Measurements from ENCODE around the gene FGGY.
A peak's percentile ranks its signal among the peaks of the same experiment; 100 is the strongest.
"Not testable (repeated sequence)": the region's sequence is repeated elsewhere in the genome, so short reads cannot be mapped to it uniquely, and the experiment has no call there.

Gene FGGY

DNA sequence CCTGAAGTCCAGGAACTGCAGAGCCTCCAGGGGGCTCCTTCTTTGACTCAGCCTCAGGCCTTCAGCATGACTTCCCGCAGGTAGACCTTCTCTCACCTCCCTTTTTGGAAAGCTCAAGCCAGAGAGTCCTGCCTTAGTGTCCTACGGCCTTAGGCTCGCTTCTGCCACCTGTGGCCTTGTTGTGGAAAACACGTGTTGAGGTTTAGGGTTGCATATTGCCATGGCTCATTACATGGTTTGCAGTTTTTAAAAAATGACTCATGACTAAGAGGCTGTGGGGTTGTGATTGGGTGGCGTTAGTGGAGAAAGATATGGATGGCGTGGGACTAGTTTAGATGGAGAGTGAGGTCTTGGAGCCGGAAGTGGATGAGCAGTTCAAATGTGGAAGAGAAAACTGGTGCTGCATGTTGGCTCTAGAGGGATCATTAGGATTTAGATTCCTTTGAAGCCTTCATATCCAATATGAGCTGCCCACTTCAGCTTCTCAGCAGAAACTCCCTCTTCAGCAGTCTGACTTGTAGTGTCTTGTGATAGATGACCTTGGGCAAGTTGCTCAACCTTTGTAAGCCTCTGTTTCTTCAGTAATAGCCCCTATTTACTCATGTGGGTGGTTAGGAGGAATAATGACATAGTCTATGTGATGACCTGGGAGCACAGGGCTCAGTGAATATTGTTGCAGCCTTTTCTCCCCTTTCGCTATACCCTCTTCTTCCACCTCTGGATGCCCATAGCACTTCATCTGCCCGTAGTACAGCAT lies 6.5 kb upstream of the FGGY start:
- DNase-seq: peak; percentile 24

DNA sequence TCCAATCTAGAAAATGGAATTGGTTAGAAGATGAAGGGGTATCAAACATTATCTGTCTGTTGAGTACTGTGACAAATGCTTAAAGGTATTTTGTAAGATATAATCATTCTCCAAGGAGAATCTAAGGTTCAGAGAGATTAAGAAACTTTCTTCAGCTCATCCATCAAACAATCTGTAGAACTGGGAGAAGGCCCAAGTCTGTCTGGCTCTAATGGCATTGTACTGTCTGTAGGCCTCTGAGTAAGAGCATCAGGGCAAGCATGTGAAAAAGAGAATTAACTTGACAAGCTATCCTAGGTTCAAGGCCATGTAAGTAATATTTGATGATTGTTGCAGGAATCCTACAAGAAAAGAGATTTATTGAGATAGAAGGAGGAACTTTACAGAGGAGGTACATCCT lies 5.3 kb upstream of the FGGY start:
- DNase-seq: no peak

DNA sequence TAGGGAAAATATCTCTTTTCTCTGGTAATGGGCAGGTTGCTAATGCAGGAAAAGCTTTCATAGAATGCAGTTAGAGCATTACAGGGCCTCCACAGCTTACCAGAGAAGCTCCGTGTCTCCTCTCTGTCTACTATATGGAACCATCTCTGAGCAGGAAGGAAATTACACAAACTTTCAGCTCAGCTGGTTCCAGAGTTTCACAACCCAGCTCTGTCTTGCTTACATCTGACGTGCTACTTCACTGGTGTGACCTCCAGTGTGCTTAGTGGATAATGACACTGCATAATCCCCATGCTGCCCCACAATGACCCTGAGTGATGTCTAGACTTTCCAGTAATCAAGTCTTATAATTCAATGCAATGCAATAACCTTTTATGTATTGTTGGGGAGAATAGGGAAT lies 4.3 kb upstream of the FGGY start:
- no peak for DNase-seq

DNA sequence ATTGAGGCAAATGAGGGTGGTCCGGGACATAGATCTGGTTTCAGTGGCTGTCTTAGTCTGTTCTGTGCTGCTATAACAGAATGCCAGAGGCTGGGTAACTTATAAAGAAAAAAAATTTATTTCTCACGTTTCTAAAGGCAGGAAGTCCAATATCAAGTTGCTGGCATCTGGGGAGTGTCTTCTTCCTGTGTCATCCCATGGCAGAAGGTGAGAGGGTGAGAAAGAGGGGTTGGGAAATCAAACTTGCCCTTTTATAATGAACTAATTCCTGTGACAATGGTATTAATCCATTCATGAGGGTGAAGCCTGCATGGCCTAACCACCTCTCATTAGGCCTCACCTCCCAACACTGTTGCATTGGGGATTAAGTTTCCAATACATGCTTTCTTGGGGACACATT lies 3.7 kb upstream of the FGGY start:
- DNase-seq: no peak

DNA sequence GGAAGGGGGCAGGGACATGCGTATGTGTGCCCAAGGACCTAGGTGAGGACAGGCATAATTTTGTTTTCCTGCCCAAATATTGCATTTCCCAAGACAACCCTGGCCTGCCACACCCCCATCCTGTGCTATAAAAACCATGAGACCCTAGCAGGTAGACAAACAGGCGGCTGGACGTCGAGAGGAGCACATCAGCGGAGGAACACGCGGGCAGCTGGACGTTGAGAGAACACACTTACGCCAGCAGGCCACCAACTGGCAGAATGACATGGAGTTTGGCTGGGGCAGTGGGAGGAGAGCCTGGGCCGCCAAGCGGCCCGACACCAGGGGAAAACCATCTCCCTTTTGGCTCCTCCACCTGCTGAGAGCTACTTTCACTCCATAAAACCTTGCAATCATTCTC lies 3.0 kb upstream of the FGGY start:
- no peak for DNase-seq

DNA sequence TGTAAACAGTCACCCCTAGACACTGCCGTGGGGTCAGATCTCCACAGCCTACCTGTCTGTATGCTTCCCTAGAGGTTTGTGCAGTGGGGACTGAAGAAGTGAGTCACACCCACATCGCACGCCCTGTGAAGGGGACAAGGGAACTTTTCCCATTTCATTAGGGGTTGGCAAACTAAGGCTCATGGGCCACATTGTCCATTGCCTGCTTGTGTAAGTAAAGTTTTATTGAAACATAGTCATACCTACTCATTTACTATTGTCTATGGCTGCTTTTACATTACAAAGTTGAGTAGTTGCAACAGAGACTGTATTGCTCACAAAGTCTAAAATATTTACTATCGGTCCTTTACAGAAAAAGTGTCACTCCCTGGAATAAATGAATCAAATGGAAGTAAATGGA lies 2.5 kb upstream of the FGGY start:
- DNase-seq: no peak

DNA sequence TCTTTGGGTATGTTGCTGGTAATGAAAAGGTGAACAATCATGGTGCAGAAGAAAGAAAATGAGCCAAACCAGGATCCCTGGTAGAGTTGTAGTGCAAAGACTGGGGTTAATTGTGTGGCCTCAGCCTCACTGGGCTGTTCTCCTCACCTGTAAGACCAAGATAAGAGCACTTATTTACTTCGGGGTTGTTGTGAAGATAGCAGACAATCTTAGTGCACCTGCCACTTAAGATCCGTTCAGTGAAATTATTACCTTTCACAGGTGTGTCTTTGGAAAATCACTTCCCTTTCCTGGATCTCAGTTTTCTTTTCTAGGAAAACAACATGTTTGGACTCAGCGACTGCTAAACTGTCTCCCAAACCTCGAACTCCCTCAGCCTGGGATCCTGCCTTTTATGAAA lies 1.3 kb upstream of the FGGY start:
- DNase-seq: no peak

DNA sequence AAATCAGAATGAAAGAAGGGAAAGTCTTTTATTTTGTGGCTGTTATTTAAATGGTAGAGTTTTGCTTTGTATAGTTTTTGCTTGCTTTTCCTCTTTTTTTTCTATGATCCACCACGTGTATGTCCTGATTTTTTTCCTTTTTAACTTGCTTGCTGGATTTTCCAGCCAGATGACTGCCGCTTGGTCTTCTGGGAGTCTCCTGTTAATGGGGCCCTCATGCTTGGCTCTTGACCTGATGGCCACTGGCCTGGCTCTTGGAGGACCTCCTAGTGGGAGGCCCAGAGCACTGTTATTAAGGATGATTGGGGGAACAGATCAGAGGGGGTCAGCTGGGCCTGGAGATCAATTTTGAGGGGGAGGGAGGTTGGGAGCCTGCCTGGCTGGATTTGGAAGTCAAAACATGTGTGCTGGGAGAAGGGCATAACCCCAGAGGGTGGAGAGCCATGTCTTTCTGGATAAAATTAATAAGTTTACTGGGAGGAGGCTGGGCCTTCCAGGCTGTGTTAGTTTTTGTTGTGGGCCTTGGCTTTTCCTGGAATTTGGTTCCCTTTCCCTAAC lies 1.2 kb downstream of the FGGY start:
- no peak for DNase-seq

DNA sequence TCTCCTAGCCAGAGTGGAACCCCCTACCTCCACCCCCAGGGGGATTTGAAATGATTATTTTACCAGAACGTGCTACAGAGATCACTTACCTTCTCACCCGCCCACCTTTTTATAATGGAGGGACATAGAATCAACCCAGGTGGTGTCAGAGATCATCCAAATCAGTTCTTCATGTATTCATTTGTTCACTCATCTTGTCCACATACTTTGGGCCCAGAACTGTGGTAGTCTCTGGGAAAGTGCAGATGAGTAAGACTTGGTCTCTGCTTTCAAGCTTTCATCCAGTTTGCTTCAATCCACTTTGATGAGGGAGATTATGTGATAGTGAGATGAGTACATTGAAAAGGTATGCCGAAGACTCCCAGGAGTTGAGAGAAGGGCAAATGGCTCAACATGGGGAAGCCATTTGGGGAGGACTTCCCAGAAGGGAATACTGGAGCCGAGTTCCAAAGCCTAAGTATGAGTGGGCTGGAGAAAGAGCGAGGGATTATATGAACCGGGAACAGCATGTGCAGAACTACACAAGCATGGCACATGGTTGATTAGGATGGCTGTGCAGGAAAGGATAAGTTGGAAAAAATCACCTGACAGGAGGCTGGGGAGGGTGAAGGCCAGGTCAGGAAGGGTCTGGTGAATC lies 1.9 kb downstream of the FGGY start:
- DNase-seq: no peak

DNA sequence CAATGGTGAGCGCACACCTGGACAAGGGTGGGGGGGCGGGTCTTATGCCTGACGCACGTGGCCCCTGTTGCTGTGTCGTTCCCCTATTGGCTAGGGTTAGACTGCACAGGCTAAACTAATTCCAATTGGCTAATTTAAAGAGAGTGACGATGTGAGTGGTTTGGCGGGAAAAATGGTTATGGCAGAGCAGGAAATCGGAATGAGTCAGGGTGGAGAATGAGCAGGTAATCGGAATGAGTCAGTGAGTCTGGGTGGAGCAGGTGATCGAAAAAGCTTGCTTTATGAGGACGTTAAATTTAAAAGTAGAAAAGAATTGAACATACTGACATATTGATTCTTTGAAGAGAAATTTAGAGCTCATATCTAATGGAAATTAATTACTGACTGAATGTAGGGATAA lies 2.8 kb downstream of the FGGY start:
- not testable (repeated sequence) for DNase-seq

DNA sequence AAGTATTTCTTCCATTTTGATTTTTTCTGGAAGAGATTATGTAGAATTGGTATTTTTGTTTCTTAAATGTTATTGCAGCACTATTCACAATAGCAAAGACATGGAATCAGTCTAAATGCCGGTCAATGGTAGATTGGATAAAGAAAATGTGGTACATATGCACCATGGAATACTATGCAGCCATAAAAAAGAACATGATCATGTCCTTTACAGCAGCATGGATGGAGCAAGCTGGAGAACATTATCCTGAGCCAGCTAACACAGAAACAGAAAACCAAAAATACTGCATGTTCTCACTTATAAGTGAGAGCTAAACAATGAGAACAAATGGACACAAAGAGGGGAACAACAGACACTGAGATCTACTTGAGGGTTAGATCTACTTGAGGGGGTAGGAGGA lies 5.4 kb downstream of the FGGY start:
- DNase-seq: no peak

DNA sequence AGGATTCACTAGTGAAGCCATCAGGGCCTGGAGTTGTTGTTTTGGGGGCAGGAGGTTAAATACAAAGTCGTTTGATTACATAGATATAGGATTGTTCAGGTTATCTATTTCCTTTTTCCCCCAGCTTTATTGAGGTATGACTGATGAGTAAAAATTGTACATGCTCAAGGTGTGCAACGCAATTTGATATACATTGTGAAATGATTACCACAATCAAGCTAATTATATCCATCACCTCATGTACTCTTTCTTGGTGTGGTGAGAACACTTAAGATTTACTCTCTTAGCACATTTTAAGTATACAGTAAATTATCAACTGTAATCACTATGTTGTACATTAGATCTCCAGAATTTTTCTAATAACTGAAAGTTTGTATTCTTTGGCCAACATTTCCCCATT lies 6.0 kb downstream of the FGGY start:
- DNase-seq: no peak

DNA sequence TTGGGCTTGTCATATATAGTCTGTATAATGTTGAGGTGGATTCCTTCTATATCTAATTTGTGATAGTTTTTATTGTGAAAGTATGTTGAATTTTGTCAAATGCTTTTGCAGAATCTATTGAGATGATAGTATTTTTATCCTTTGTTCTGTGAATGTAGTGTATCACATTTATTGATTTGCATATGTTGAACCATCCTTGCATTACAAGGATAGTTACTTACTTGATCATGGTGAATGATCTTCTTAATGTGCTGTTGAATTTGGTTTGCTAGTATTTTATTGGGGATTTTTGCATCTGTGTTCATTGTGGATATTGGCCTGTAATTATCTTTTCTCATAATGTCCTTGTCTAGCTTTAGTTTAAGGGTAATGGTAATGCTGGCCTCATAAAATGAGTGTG lies 8.3 kb downstream of the FGGY start:
- no peak for DNase-seq

DNA sequence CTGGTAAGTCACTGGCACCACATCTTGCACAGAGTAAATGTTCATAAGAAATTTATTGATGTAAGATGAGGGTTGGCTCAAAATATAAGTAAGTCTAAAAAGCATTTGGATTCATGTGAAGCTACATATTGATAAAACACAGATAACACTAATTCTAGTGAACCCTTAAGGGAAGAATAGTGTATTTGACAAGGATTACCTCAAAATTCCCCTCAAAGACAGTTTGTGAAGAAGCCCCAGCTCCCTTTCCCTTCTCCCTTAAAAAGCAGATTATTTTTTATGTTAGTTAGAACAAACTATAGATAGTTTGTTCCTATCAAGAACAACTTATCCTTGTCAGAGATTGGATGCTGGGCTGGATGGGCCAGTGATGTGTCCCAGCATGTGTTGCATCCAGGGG lies 10.7 kb downstream of the FGGY start:
- no peak for DNase-seq

DNA sequence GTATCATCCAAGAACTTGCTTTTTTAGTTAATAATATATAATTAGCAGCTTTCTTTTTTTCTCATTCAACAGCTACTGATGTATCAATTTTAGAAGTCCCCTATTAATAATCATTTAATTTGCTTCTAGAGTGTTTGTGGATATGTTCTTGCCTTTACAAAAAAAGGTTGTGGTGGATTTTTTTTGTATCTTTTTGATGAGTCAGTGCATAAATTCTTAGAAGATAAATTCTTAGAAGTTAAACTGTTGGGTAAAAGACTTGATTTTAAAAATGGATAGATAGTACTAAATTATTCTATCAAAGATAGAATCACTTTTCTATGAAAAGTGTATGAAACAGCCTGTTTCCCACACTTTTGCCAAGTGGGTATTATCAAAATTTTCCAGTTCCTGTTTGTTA lies 11.9 kb downstream of the FGGY start:
- no peak for DNase-seq

DNA sequence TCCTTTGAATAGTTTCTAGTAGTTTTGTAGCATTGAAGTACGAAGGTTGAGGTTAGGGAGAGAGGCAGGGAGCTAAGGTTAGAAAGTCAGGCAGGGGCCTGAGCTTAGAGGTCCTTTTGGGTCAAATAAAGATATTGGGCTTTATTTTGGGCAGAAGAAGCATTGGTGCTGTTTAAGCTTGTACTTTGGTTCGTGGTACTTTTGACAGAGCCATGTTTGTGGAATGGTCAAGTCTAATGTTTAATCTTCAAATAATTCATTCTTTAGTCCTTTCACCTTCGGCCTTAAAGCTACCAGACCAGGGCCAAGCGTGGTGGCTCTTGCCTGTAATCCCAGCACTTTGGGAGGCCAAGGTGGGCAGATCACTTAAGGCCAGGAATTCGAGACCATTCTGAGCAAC lies 12.5 kb downstream of the FGGY start:
- DNase-seq: no peak

DNA sequence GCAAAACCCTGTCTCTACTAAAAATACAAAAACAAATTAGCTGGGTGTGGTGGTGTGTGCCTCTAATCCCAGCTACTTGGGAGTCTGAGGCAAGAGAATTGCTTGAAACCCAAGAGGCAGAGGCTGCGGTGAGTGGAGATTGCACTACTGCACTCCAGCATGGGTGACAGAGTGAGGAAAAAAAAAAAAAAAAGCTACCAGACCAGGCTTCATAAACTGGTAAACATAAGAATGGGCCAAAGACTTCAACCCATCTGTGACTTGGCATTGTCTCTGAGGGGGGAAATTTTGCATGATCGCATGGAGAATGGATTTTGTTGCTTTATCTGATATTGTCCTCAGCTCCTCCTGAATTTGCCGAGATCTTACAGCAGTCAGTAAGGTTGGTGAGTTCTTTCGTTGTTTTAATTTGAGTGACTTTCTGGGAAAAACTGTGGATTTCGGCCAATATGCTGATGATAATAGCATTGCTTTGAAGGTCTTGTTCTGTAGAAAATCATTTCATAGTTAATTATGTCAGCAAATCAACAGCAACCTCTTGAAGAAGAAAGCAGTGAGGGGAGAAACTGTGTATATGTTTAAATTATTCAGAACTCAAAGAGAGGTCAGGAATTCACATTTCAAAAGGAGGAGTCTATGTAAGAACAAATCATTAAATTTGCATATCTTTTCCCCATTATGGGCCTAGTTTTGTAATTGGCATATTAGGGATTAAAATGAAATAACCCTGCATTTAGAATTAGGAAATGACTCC lies 13.1 kb downstream of the FGGY start:
- DNase-seq: no peak

DNA sequence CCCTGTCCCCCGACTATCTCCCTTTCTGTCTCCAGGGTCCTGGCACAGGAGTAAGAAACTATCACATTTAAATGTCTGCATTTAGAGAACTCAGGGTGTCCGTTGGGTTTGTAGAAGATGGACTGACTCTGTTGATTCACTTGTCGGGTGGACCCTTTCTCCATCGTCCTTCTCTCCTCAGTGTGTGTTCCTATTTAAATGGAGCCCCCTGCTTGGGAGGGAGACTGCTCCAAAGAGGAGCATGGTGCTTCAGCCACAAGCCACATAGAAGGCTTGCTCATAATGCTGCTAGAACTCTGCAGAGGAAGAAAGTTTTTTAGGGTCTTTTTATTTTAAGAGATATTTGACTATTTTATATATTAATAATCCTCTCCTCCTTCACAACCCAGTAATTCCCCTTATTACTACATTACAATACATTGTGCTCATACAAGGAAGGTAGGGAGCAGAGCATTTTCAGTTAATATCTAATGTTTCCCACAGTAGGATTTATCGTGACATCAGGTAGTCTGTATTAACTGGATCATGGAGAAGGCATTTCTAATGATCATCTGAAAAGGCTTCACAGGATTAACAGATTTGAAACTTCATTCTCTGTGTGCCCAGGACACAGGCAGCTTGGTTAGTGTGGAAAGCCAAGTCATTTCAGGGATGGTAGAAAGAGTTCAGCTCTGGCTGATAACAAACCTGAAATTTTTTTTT lies 13.8 kb downstream of the FGGY start:
- no peak for DNase-seq

DNA sequence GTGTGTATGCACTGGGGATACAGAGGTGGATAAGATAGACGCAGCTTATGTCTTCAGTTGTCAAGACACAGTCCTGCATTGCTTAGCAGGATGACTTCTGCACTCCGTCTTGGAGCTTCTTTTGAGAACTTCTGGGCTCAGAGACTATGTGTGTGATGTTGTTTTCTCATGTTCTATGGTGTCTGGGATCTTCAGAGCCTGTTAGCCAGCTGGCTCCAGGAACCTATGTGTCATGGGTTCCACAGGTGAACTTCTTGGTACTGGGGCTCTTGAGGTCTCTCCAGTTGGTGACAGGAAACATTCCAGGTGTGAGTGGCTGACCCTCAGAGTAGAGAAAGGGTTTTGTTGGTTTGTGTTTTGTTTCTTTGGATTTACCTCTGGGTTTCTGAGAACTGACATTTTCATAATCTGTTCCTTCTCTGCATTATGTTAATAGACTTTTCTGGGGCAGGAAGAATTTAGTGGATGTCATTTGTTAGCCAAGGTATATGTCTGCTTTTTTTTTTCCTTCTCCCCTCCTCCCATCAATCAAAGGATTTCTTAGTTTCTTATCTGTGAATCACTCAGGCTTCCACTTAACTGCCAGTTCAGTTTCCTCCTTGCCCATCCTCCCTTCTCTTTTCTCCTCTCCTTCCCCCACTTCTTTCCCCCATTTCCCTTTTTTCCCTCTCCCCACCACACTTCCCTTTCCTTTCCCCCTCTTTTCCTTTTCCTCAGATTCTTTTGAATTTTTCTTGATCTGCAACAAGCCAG lies 18.1 kb downstream of the FGGY start:
- no peak for DNase-seq

DNA sequence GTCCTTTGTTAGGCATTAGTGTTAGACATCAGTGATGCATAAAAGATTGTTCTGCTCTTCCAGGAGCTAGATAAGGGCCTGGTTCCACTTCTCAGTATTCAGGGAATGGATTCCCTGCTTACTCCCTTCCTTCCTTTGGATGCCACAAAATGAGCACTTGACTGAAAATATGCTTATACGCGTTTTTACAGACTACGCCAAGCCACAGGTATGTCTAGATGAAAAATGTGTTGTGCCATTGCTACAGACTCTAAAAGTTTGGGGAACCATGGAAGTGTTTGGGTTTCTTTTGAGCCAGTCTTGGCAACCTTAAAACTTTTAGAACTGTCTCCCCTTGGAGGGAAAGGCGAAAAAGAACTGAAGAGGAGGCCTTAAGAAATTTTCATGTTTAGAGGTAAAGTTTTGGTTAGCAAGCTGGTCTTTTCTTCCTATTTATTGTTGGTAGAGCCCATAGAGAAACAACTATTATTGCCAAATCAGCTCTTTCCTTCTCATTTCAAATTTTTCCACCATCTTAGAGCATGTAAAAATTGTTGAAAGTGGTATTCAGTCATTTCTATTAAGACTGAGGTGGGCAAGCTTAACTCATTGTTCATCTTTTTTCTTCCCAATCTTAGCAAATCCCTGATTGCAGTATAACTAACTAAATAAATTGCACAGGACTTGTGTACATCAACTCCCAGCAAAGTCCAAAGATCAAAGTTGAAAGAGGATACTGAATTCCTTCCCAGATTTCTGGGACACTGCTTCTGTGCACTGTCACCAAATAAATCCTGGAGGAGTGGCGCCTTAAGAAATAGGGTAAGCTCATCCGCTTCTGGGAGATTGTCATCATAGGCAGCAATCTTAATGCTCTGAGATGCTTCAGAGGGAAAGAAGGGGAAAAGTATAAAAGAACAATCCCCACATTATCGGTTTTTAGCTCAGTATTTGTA lies 18.9 kb downstream of the FGGY start:
- DNase-seq: no peak

DNA sequence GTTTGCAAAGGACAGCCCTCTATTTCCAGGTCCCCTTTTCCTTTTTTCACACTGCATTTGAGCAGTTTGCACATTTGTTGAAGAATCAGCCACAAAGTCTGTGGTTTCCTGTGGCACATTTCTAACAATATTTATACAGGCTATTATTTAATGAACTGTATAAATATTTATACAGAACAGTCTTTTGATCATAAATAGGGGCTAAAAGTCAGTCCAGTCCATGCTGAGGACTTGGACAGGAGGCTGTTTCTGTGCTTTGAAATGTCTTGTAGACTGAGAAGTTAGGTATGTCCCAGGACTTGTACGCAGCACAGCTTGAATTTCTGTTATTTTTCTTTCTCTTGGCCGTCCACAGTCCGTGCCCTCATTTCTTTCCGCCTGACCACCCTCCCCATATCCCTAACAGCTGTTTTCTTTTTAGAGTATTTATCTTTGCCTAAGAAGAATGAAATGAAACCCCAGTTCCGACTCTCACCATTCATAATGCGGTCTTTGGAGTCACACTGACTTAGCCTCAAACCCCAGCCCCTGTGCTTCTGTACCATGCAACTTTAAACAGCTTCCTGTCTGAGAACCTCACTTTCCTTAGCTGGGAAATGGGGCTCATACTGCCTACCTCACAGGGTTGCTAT lies 19.7 kb downstream of the FGGY start:
- no peak for DNase-seq

Data from activated CD4-positive, alpha-beta T cell treated with anti-CD3 and anti-CD28 coated beads for 48 hours (primary cell).